ENCODE results near the gene CALN1.

GRCh38 chr7:72413290-72413689 lies 1.2 kb upstream of the CALN1 start:
- no peak for TF ChIP-seq CTCF (tag by site-specific recombination; IDR thresholded peaks at IDR 0.05)
- TF ChIP-seq ZNF114 (tag by site-specific recombination; IDR thresholded peaks at IDR 0.05) = no peak
- no peak for TF ChIP-seq ZNF664 (tag by site-specific recombination; IDR thresholded peaks at IDR 0.05)
- no peak for TF ChIP-seq HOXD13 (CRISPR knock-in tag; IDR thresholded peaks at IDR 0.05; ENCODE audit: borderline replicate concordance)
- no peak for TF ChIP-seq BCL11A (tag by site-specific recombination; IDR thresholded peaks at IDR 0.05; ENCODE audit: low read depth)
- no peak for TF ChIP-seq YY1 (tag by site-specific recombination; IDR thresholded peaks at IDR 0.05)
- TF ChIP-seq ZNF513 (tag by site-specific recombination; IDR thresholded peaks at IDR 0.05) = no peak
- TF ChIP-seq ZNF624 (tag by site-specific recombination; IDR thresholded peaks at IDR 0.05) = no peak
- TF ChIP-seq ZNF2 (tag by site-specific recombination; IDR thresholded peaks at IDR 0.05) = no peak
- TF ChIP-seq ZNF423 (tag by site-specific recombination; IDR thresholded peaks at IDR 0.05) = no peak
- no peak for TF ChIP-seq REST (tag by site-specific recombination; IDR thresholded peaks at IDR 0.05)
- TF ChIP-seq HOXA7 (CRISPR knock-in tag; IDR thresholded peaks at IDR 0.05; ENCODE audit: borderline replicate concordance) = no peak
- TF ChIP-seq PRDM6 (tag by site-specific recombination; IDR thresholded peaks at IDR 0.05) = no peak
- TF ChIP-seq ZNF274 (IDR thresholded peaks at IDR 0.05; ENCODE audit: low read length) = no peak
- TF ChIP-seq ZNF274 (tag by site-specific recombination; IDR thresholded peaks at IDR 0.05; ENCODE audit: borderline replicate concordance) = no peak
